Kidney epithelial cell (primary cell): ENCODE measurements around the gene ZFP57. TPM values are rescaled to one million over a fixed set of nuclear protein-coding genes. Genes with fewer than 3 reads are reported as not detected.

ENCODE experiments used
- DNase-seq: peaks from one replicate; pipeline ENCODE4 v3.0.0-alpha.2; 2010; ENCODE audit warnings: low read depth
- H3K27me3 ChIP-seq: 2 replicates; pipeline ENCODE4 v1.6.0; 2011; ENCODE audit warnings: low read length; ENCODE audit not compliant: control insufficient read depth, insufficient read depth
- H3K36me3 ChIP-seq: 2 replicates; pipeline ENCODE4 v1.5.1; 2011; ENCODE audit warnings: low read length; ENCODE audit not compliant: control insufficient read depth, insufficient read depth
- H3K4me3 ChIP-seq: 2 replicates; pipeline ENCODE4 v1.5.1; 2011; ENCODE audit warnings: low read depth, mild to moderate bottlenecking, control low read depth, low read length
- CTCF ChIP-seq: IDR thresholded peaks from 2 replicates; pipeline ENCODE4 v1.5.1; 2011; ENCODE audit warnings: mild to moderate bottlenecking, moderate library complexity, low read length, control low read depth, inconsistent platforms; ENCODE audit not compliant: insufficient read depth, poor library complexity, severe bottlenecking
- total RNA-seq: library from RNA; depleted of rRNA; stranded (reverse); fragments of >200 nt; gene quantifications from 2 replicates; pipeline ENCODE4 v1.2.3, GENCODE V29; 2015

The ZFP57 gene
- total RNA-seq, result 0.07 and 0.08 TPM in 2 replicates

- DNase-seq, result no peak
- no peak for TF ChIP-seq CTCF
- H3K4me3 ChIP-seq, result no peak within 1 kb of the TSS
These were observed at the start of gene ZFP57 for GRCh38 chr6:29680904-29681303. Gene ZFP57, minus strand, starts transcription at chr6:29681152. Its CDS starts 4,149 bp downstream, at chr6:29677003.

GRCh38 chr6:29730575-29731126, 49.7 kb upstream of the ZFP57 start:
- Histone ChIP-seq H3K4me3 (no peak overlapping the region), H3K27me3 (peaks cover 2% of the 10 kb centered on the region), H3K36me3 (no peaks in the 10 kb centered on the region)
- no peak for DNase-seq
- TF ChIP-seq CTCF, result no peak

More at GRCh38 chr6:29680904-29681303, at the start of gene ZFP57:
- peaks cover 3% of the 10 kb centered on the region for H3K27me3 ChIP-seq
- no peaks in the 10 kb centered on the region for H3K36me3 ChIP-seq

GRCh38 chr6:29729774-29730328, 48.9 kb upstream of the ZFP57 start:
- H3K4me3 ChIP-seq, result no peak overlapping the region
- no peaks in the 10 kb centered on the region for H3K36me3 ChIP-seq
- peaks cover 2% of the 10 kb centered on the region for H3K27me3 ChIP-seq
- no peak for DNase-seq
- no peak for TF ChIP-seq CTCF

- no peaks in the 10 kb centered on the region for H3K36me3 ChIP-seq
- H3K27me3 ChIP-seq, result peaks cover 10% of the 10 kb centered on the region
- no peak for TF ChIP-seq CTCF
- no peak for DNase-seq
- no peak overlapping the region for H3K4me3 ChIP-seq
These were observed 47.9 kb upstream of the ZFP57 start for GRCh38 chr6:29728875-29729270.

- DNase-seq, result no peak
- H3K27me3 ChIP-seq, result peaks cover 15% of the 10 kb centered on the region
- no peaks in the 10 kb centered on the region for H3K36me3 ChIP-seq
- H3K4me3 ChIP-seq, result no peak overlapping the region
- TF ChIP-seq CTCF, result no peak
These were observed 47.4 kb upstream of the ZFP57 start for GRCh38 chr6:29728173-29728874.
